NB4 (cell line): ENCODE measurements around the gene EPB41L2.
"Not testable (repeated sequence)": the region's sequence is repeated elsewhere in the genome, so short reads cannot be mapped to it uniquely, and the experiment has no call there.

ENCODE experiments used
- DNase-seq: peaks from one replicate; pipeline ENCODE4 v3.0.0; 2010; ENCODE audit warnings: low read depth
- H3K4me3 ChIP-seq: one replicate; pipeline ENCODE4 v1.5.1; 2011; ENCODE audit warnings: mild to moderate bottlenecking, low read depth, low read length, moderate library complexity
- CTCF ChIP-seq: IDR thresholded peaks from one replicate; pipeline ENCODE4 v1.5.1; 2012; ENCODE audit warnings: low read depth, low read length
- MAX ChIP-seq: IDR thresholded peaks from 2 replicates; pipeline ENCODE4 v1.6.1; 2011; ENCODE audit warnings: low read depth, low read length
- MYC ChIP-seq: IDR thresholded peaks from 2 replicates; pipeline ENCODE4 v1.6.1; 2011; ENCODE audit warnings: low read depth, low read length
- POLR2A ChIP-seq: IDR thresholded peaks from 2 replicates; pipeline ENCODE4 v1.6.1; 2011; ENCODE audit warnings: mild to moderate bottlenecking; ENCODE audit not compliant: insufficient read length; ENCODE audit errors: extremely low read depth

EPB41L2 gene

GRCh38 chr6:131013495-131013894, 49.5 kb downstream of the EPB41L2 start:
- peak; percentile 8 for DNase-seq
- no peak for TF ChIP-seq CTCF
- no peak for TF ChIP-seq MAX
- TF ChIP-seq MYC: no peak
- no peak for TF ChIP-seq POLR2A

DNA sequence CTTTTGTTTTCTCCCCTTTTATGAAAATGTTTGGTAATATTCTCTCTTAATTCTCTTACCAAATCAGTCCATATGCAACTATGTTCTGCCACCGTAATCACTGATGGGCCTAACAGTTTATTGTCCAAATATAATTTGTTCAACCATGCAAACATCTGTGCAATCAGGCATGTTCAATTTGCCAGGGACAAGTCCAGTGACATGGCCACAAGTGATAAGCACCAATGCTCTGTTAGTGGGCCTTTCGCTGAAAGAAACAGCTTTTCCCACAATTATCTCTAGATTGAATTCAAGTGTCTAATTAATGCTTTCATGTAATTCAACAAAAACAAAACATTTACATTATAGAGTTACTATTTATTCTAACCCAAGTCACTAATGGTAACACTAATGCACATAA, 53.3 kb downstream of the EPB41L2 start:
- no peak for DNase-seq
- TF ChIP-seq MYC: no peak
- TF ChIP-seq POLR2A: no peak
- TF ChIP-seq CTCF: no peak
- TF ChIP-seq MAX: no peak
- no peak overlapping the region for H3K4me3 ChIP-seq

More at GRCh38 chr6:131013495-131013894, 49.5 kb downstream of the EPB41L2 start:
- no peak overlapping the region for H3K4me3 ChIP-seq

- DNase-seq: not testable (repeated sequence)
Observed at GRCh38 chr6:131008965-131009364, 54.1 kb downstream of the EPB41L2 start.

GRCh38 chr6:131007964-131008363, 55.1 kb downstream of the EPB41L2 start:
- H3K4me3 ChIP-seq, DNase-seq: not testable (repeated sequence)

More at GRCh38 chr6:131008965-131009364, 54.1 kb downstream of the EPB41L2 start:
- H3K4me3 ChIP-seq: not testable (repeated sequence)

GRCh38 chr6:131007286-131007685, 55.8 kb downstream of the EPB41L2 start:
- DNase-seq: no peak
- TF ChIP-seq POLR2A: no peak
- no peak for TF ChIP-seq CTCF
- no peak for TF ChIP-seq MAX
- TF ChIP-seq MYC: no peak
- H3K4me3 ChIP-seq: no peak overlapping the region

DNA sequence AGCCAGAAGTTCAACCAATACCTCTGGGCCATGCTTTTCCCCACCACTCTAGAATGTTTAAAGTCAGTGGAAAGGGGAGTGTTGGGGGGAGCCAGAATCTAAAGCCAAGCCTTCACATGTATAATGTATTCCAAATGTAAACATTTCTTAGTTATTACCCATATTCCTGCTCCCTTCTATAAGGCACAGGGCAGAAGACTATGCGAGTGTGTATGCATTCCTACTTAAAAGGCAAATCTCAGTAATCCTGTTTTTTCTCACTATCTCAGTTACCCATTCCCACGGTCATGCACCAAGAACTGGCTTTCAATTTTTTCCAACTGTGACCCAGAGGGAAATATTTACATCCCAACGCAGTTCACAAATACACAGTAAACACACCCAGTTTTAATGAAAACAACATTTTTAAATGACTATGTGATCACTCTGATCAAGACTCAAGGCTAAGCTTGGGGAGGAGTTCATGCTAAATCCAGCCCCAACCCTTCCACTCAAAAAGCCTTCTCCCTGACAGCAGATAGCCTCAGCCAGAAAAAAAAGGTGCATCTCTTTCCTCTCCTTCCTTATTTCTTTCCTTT, 57.5 kb downstream of the EPB41L2 start:
- H3K4me3 ChIP-seq: no peak overlapping the region
- no peak for DNase-seq
- TF ChIP-seq MAX (no peak), MYC (no peak), CTCF (no peak), POLR2A (no peak)

- no peak overlapping the region for H3K4me3 ChIP-seq
- DNase-seq: no peak
- no peak for TF ChIP-seq MYC
- TF ChIP-seq MAX: no peak
- TF ChIP-seq POLR2A: no peak
- TF ChIP-seq CTCF: no peak
Observed at GRCh38 chr6:131004936-131005335, 58.1 kb downstream of the EPB41L2 start.
